Tibial nerve (tissue), 3 donors: ENCODE results near the gene POU6F1.

Experiments used
- POLR2A ChIP-seq, 2 donors: fragments of 450-650 bp; IDR thresholded peaks; one replicate each; pipeline ENCODE4 v1.6.1; 2017; ENCODE audit warnings: antibody characterized with exemption in 2 of 2, mild to moderate bottlenecking in 2 of 2, moderate library complexity in 2 of 2
- TF ChIP-seq, protein P1 (sequence below), 5 experiments: fragments of 200-600 bp in 3 of 5; fragments of 450-650 bp in 2 of 5; sonication (generic) in 3 of 5; IDR thresholded peaks; one replicate each; pipeline ENCODE4 v1.5.1; 2016 to 2019; ENCODE audit warnings: antibody characterized with exemption in 5 of 5, mild to moderate bottlenecking in 3 of 5, moderate library complexity in 2 of 5

DNA sequence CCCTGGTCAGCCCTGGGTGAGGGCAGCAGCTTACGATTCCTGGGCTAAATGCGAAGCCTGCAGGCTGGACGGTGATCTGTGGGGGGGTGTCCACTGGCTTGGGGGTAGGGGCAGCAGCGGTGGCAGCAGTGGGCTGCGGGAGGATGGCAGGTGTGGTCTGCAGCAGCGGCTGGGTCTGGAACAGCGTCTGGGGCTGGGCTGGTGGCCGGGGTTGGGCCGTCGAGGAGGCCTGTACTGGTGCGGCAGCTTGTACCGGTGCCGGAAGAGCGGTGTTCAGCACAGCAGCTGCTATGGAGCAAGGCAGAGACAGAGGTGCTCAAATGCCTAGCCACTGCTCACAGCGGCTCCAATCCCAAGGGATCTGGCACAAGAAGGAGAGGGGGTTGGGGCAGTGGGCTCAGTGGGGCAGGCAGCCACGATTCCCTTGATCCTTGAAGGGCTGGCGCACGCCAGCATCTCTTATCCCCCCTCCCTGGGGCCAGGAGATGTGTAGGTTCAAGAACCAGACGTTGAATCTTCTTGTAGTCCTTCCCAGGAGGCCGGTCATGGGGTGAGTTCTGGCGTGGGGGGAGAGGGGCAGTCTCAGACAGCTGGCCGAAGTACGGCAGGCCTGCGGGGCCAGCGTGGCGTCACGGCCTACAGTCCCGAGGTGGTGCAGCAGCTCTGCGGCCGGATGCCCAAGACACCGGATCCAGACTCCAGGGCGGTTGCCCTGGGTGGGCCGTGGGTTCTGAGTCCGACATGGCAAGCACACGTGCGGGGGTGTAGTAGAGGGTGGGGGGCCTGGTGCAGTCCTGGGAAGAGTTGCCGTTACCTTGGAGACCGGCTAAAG lies 19.9 kb downstream of the POU6F1 start:
- no peak for TF ChIP-seq POLR2A (IDR thresholded peaks at IDR 0.05)
- TF ChIP-seq, protein P1, sequence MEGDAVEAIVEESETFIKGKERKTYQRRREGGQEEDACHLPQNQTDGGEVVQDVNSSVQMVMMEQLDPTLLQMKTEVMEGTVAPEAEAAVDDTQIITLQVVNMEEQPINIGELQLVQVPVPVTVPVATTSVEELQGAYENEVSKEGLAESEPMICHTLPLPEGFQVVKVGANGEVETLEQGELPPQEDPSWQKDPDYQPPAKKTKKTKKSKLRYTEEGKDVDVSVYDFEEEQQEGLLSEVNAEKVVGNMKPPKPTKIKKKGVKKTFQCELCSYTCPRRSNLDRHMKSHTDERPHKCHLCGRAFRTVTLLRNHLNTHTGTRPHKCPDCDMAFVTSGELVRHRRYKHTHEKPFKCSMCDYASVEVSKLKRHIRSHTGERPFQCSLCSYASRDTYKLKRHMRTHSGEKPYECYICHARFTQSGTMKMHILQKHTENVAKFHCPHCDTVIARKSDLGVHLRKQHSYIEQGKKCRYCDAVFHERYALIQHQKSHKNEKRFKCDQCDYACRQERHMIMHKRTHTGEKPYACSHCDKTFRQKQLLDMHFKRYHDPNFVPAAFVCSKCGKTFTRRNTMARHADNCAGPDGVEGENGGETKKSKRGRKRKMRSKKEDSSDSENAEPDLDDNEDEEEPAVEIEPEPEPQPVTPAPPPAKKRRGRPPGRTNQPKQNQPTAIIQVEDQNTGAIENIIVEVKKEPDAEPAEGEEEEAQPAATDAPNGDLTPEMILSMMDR (IDR thresholded peaks at IDR 0.05): no peak
